Nephron progenitor cell (in vitro differentiated cells): Measurements from ENCODE around the gene CD274.
"Not testable (repeated sequence)": the region's sequence is repeated elsewhere in the genome, so short reads cannot be mapped to it uniquely, and the experiment has no call there.

Source experiments
- DNase-seq: peaks from one replicate; pipeline ENCODE4 v3.0.0; 2021
- H3K27ac Mint-ChIP-seq: 2 replicates; pipeline ENCODE4 v1.8.0; 2021; ENCODE audit warnings: mild to moderate bottlenecking, moderate library complexity, mixed read lengths
- H3K27me3 Mint-ChIP-seq: 2 replicates; pipeline ENCODE4 v1.8.0; 2021; ENCODE audit warnings: mild to moderate bottlenecking, low read depth, mixed read lengths; ENCODE audit not compliant: poor library complexity
- H3K36me3 Mint-ChIP-seq: 2 replicates; pipeline ENCODE4 v1.8.0; 2021; ENCODE audit warnings: low read depth, mixed read lengths
- H3K4me1 Mint-ChIP-seq: 2 replicates; pipeline ENCODE4 v1.8.0; 2021; ENCODE audit warnings: mixed read lengths
- H3K4me3 Mint-ChIP-seq: 2 replicates; pipeline ENCODE4 v1.8.0; 2021; ENCODE audit warnings: mild to moderate bottlenecking, moderate library complexity, mixed read lengths
- H3K9me3 Mint-ChIP-seq: 2 replicates; pipeline ENCODE4 v1.8.0; 2021; ENCODE audit warnings: mild to moderate bottlenecking, moderate library complexity, mixed read lengths
- CTCF ChIP-seq: fragments of 200-600 bp; sonication (generic); IDR thresholded peaks from 2 replicates; pipeline ENCODE4 v1.5.0; 2021; ENCODE audit warnings: antibody characterized with exemption

Gene CD274

GRCh38 chr9:5455181-5455580, 4.8 kb downstream of the CD274 start:
- no peak overlapping the region for H3K27ac Mint-ChIP-seq
- no peaks in the 10 kb centered on the region for H3K36me3 Mint-ChIP-seq
- H3K27me3 Mint-ChIP-seq, result peaks cover 12% of the 10 kb centered on the region

GRCh38 chr9:5459289-5459829, 9.0 kb downstream of the CD274 start:
- Mint-ChIP-seq H3K27ac (no peak overlapping the region), H3K4me3 (no peak overlapping the region), H3K9me3 (no peaks in the 10 kb centered on the region), H3K4me1 (no peaks in the 10 kb centered on the region), H3K36me3 (no peaks in the 10 kb centered on the region), H3K27me3 (no peaks in the 10 kb centered on the region)
- DNase-seq, result no peak
- TF ChIP-seq CTCF, result no peak

More at GRCh38 chr9:5455181-5455580, 4.8 kb downstream of the CD274 start:
- no peak for TF ChIP-seq CTCF
- peaks cover 3% of the 10 kb centered on the region for H3K4me1 Mint-ChIP-seq
- no peak overlapping the region for H3K4me3 Mint-ChIP-seq
- H3K9me3 Mint-ChIP-seq, result no peaks in the 10 kb centered on the region
- no peak for DNase-seq

- no peaks in the 10 kb centered on the region for H3K36me3 Mint-ChIP-seq
- DNase-seq, result no peak
- no peaks in the 10 kb centered on the region for H3K9me3 Mint-ChIP-seq
- no peak for TF ChIP-seq CTCF
- no peak overlapping the region for H3K4me3 Mint-ChIP-seq
- no peak overlapping the region for H3K27ac Mint-ChIP-seq
- H3K4me1 Mint-ChIP-seq, result no peaks in the 10 kb centered on the region
- H3K27me3 Mint-ChIP-seq, result no peaks in the 10 kb centered on the region
Observed at GRCh38 chr9:5460157-5460556, 9.8 kb downstream of the CD274 start.

- H3K36me3 Mint-ChIP-seq, H3K4me1 Mint-ChIP-seq, H3K27me3 Mint-ChIP-seq, H3K4me3 Mint-ChIP-seq, H3K27ac Mint-ChIP-seq, DNase-seq, H3K9me3 Mint-ChIP-seq: not testable (repeated sequence)
Observed at GRCh38 chr9:5464831-5465330, 14.5 kb downstream of the CD274 start.

- DNase-seq, result no peak
- Mint-ChIP-seq H3K27me3 (peaks cover 4% of the 10 kb centered on the region), H3K4me1 (no peaks in the 10 kb centered on the region), H3K27ac (no peak overlapping the region), H3K36me3 (no peaks in the 10 kb centered on the region), H3K9me3 (no peaks in the 10 kb centered on the region), H3K4me3 (no peak overlapping the region)
- no peak for TF ChIP-seq CTCF
Observed at GRCh38 chr9:5466005-5466404, 15.7 kb downstream of the CD274 start.

- no peaks in the 10 kb centered on the region for H3K36me3 Mint-ChIP-seq
- no peak for TF ChIP-seq CTCF
- DNase-seq, result no peak
- no peak overlapping the region for H3K27ac Mint-ChIP-seq
- H3K9me3 Mint-ChIP-seq, result no peaks in the 10 kb centered on the region
- H3K4me1 Mint-ChIP-seq, result no peaks in the 10 kb centered on the region
- peaks cover 4% of the 10 kb centered on the region for H3K27me3 Mint-ChIP-seq
- no peak overlapping the region for H3K4me3 Mint-ChIP-seq
Observed at GRCh38 chr9:5466766-5467165, 16.4 kb downstream of the CD274 start.
